Measurements from ENCODE around the gene DDTL. TPM values are rescaled to one million over a fixed set of nuclear protein-coding genes. Genes with fewer than 3 reads are reported as not detected.
"Not testable (repeated sequence)": the region's sequence is repeated elsewhere in the genome, so short reads cannot be mapped to it uniquely, and the experiment has no call there.

The DDTL gene
- not detected for total RNA-seq

- H3K27me3 ChIP-seq; intact Hi-C loops (cut with DNase I); H3K9me3 ChIP-seq; H3K27ac ChIP-seq; H3K4me3 ChIP-seq; DNase-seq (ENCODE audit: extremely low spot score in 2 of 2); H3K4me1 ChIP-seq: not testable (repeated sequence)
- peaks cover 0 to 25% of the 10 kb centered on the region in 2 donors for H3K36me3 ChIP-seq
Observed at GRCh38 chr22:23966568-23966967, at the start of gene DDTL. DDTL (plus strand) TSS chr22:23966888; CDS start chr22:23966915, 27 bp downstream.

DNA sequence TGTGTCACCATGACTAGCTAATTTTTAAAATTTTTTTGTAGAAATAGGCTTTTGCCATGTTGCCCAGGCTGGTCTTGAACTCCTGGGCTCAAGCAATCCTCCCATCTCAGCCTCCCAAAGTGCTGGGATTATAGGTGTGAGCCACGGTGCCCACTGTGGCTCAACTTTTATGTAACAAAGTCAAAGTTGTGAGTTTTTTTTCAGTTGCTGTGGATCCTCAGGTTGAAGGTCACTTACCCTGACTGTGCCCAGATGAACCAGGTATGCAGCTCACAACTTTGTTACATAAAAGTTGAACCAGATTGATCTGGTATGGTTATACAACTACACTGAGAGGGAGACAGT is 46.4 kb upstream of the DDTL start:
- DNase-seq (ENCODE audit: extremely low spot score in 2 of 2) = peak in 1 of 2 donors; percentile 49
- H3K9me3 ChIP-seq; H3K27me3 ChIP-seq; H3K4me3 ChIP-seq; H3K4me1 ChIP-seq; H3K27ac ChIP-seq; intact Hi-C loops (cut with DNase I); H3K36me3 ChIP-seq: not testable (repeated sequence)

- peak in 1 of 2 donors; percentile 80 for DNase-seq (ENCODE audit: extremely low spot score in 2 of 2)
- H3K36me3 ChIP-seq; intact Hi-C loops (cut with DNase I): not testable (repeated sequence)
Observed at GRCh38 chr22:23921586-23922201, 45.0 kb upstream of the DDTL start.

DNA sequence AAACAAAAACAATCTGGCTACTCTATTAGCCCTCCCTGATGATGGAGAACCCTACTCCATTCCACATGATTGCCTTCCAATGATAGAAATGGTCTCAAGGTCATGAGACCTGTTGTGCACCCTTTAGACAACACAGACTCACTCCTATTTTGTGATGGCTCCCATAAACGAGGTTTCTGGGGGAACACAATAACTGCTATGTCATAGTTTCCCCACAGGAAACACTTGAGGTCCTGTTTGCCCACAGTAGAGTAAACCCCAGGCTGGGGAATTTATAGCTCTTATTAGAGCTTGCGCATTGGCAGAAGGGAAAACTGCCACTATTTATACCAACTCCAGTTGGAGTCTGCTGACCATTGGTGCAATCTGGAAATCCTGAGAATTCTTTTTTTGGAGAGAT is 43.8 kb upstream of the DDTL start:
- H3K4me3 ChIP-seq = no peak overlapping the region
- TF ChIP-seq POLR2AphosphoS5 (IDR thresholded peaks at IDR 0.05; ENCODE audit: insufficient read depth in 1 of 2, low read depth in 1 of 2) (no peak), CTCF (IDR thresholded peaks at IDR 0.05) (no peak), POLR2A (IDR thresholded peaks at IDR 0.05) (no peak)
- intact Hi-C loops (cut with DNase I) = no loop called here
- no peaks in the 10 kb centered on the region for H3K27me3 ChIP-seq
- peaks cover 4% of the 10 kb centered on the region for H3K9me3 ChIP-seq
- no peaks in the 10 kb centered on the region for H3K4me1 ChIP-seq
- DNase-seq (ENCODE audit: extremely low spot score in 2 of 2) = no peak
- H3K36me3 ChIP-seq = no peaks in the 10 kb centered on the region
- H3K27ac ChIP-seq = no peak overlapping the region

More at GRCh38 chr22:23921586-23922201, 45.0 kb upstream of the DDTL start:
- not testable (repeated sequence) for H3K4me3 ChIP-seq, H3K27ac ChIP-seq, H3K9me3 ChIP-seq, H3K27me3 ChIP-seq, H3K4me1 ChIP-seq

GRCh38 chr22:23925020-23925606 is 41.6 kb upstream of the DDTL start:
- H3K4me1 ChIP-seq = peaks cover 8% of the 10 kb centered on the region
- H3K27me3 ChIP-seq = no peaks in the 10 kb centered on the region
- H3K36me3 ChIP-seq = no peaks in the 10 kb centered on the region
- H3K27ac ChIP-seq = no peak overlapping the region
- no peak for DNase-seq (ENCODE audit: extremely low spot score in 2 of 2)
- TF ChIP-seq CTCF (IDR thresholded peaks at IDR 0.05) = no peak
- TF ChIP-seq POLR2A (IDR thresholded peaks at IDR 0.05) = no peak
- no peak for TF ChIP-seq POLR2AphosphoS5 (IDR thresholded peaks at IDR 0.05; ENCODE audit: insufficient read depth in 1 of 2, low read depth in 1 of 2)
- no peak overlapping the region for H3K4me3 ChIP-seq
- H3K9me3 ChIP-seq = peaks cover 4% of the 10 kb centered on the region
- intact Hi-C loops (cut with DNase I) = loop anchor here (5.0 kb wide), 1 partner anchor 47 kb away; the partner anchor contains the start of gene DDT

DNA sequence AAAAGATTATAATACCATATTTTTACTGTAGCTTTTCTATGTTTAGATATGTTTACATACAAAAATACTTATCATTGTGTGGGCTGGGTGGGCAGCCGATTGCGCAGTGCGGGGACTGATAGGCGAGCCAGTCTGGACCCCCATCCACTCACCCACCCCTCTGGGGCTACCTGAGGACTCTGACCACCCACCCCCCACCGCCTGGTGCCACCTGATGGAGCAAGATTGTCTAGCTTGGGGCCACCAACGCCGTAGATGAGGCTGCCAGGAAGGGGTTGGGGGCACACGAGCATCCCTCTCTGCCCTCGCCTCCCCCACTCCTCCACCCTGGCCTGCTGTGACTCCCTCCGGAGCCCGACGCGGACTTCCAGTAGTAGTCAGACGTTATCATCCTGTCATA is 40.1 kb upstream of the DDTL start:
- Histone ChIP-seq H3K36me3 (no peaks in the 10 kb centered on the region), H3K9me3 (peaks cover 4% of the 10 kb centered on the region), H3K4me1 (peaks cover 8% of the 10 kb centered on the region), H3K27me3 (no peaks in the 10 kb centered on the region), H3K27ac (no peak overlapping the region), H3K4me3 (no peak overlapping the region)
- no peak for TF ChIP-seq POLR2AphosphoS5 (IDR thresholded peaks at IDR 0.05; ENCODE audit: insufficient read depth in 1 of 2, low read depth in 1 of 2)
- no peak for TF ChIP-seq CTCF (IDR thresholded peaks at IDR 0.05)
- TF ChIP-seq POLR2A (IDR thresholded peaks at IDR 0.05) = no peak
- intact Hi-C loops (cut with DNase I) = loop anchor here (5.0 kb wide), 1 partner anchor 46 kb away; the partner anchor contains the start of gene DDT
- no peak for DNase-seq (ENCODE audit: extremely low spot score in 2 of 2)

Measured in vagina (tissue), 2 donors.